ENCODE measurements around the gene EVI2A. TPM values are rescaled to one million over a fixed set of nuclear protein-coding genes. Genes with fewer than 3 reads are reported as not detected.

The EVI2A gene
- total and polyA plus RNA-seq, 2 donors (not counting 1 experiment from before 2014, with no cell fraction given) = 0.77 to 22.8 TPM

- DNase-seq (ENCODE audit: low read depth in 2 of 2) = no peak
- Histone ChIP-seq H3K36me3 (ENCODE audit: control insufficient read depth, insufficient read depth, low read length) (peaks cover 2% of the 10 kb centered on the region), H3K4me1 (ENCODE audit: control insufficient read depth, extremely low read depth, insufficient read depth, low read length) (peaks cover 12% of the 10 kb centered on the region)
Measured at GRCh38 chr17:31272803-31273202, 48.6 kb downstream of the EVI2A start.

GRCh38 chr17:31272236-31272635 lies 49.2 kb downstream of the EVI2A start:
- Histone ChIP-seq H3K36me3 (ENCODE audit: control insufficient read depth, insufficient read depth, low read length) (peaks cover 2% of the 10 kb centered on the region), H3K4me3 (replicated peaks in 1 of 4; ENCODE audit: control extremely low read depth in 1 of 4, insufficient read depth in 1 of 4, low read depth in 3 of 4, low read length in 4 of 4) (peak overlapping the region in 1 of 4 experiments; percentile 57), H3K4me2 (ENCODE audit: extremely low read depth, insufficient read depth, low read length) (no peak overlapping the region), H4K20me1 (ENCODE audit: control insufficient read depth, extremely low read depth, insufficient read depth, low read length) (no peaks in the 10 kb centered on the region), H3K9ac (ENCODE audit: insufficient read depth, low read length) (no peak overlapping the region), H3K27ac (ENCODE audit: insufficient read depth, low read length) (no peak overlapping the region), H3K4me1 (ENCODE audit: control insufficient read depth, extremely low read depth, insufficient read depth, low read length) (peaks cover 12% of the 10 kb centered on the region), H2AFZ (ENCODE audit: low read length) (no peak overlapping the region), H3K79me2 (ENCODE audit: control insufficient read depth, insufficient read depth, low read length) (no peaks in the 10 kb centered on the region), H3K9me3 (ENCODE audit: control insufficient read depth, insufficient read depth, low read depth, low read length) (no peaks in the 10 kb centered on the region), H3K27me3 (ENCODE audit: control insufficient read depth, insufficient read depth, low read length) (no peaks in the 10 kb centered on the region)
- TF ChIP-seq EZH2 (IDR thresholded peaks at IDR 0.05; ENCODE audit: low read length, missing control alignments) (no peak), CTCF (conservative IDR thresholded peaks at IDR 0.05 in 1 of 2, IDR thresholded peaks at IDR 0.05 in 1 of 2; ENCODE audit: low read depth in 1 of 2, low read length in 2 of 2) (no peak)
- no peak for DNase-seq (ENCODE audit: low read depth in 2 of 2)

More at GRCh38 chr17:31272803-31273202, 48.6 kb downstream of the EVI2A start:
- Histone ChIP-seq H3K27me3 (ENCODE audit: control insufficient read depth, insufficient read depth, low read length) (no peaks in the 10 kb centered on the region), H3K9ac (ENCODE audit: insufficient read depth, low read length) (no peak overlapping the region), H3K4me2 (ENCODE audit: extremely low read depth, insufficient read depth, low read length) (no peak overlapping the region), H3K9me3 (ENCODE audit: control insufficient read depth, insufficient read depth, low read depth, low read length) (no peaks in the 10 kb centered on the region), H3K79me2 (ENCODE audit: control insufficient read depth, insufficient read depth, low read length) (no peaks in the 10 kb centered on the region), H4K20me1 (ENCODE audit: control insufficient read depth, extremely low read depth, insufficient read depth, low read length) (no peaks in the 10 kb centered on the region), H3K4me3 (replicated peaks in 1 of 4; ENCODE audit: control extremely low read depth in 1 of 4, insufficient read depth in 1 of 4, low read depth in 3 of 4, low read length in 4 of 4) (peak overlapping the region in 1 of 4 experiments; percentile 57), H3K27ac (ENCODE audit: insufficient read depth, low read length) (no peak overlapping the region), H2AFZ (ENCODE audit: low read length) (no peak overlapping the region)
- TF ChIP-seq CTCF (conservative IDR thresholded peaks at IDR 0.05 in 1 of 2, IDR thresholded peaks at IDR 0.05 in 1 of 2; ENCODE audit: low read depth in 1 of 2, low read length in 2 of 2) (no peak), EZH2 (IDR thresholded peaks at IDR 0.05; ENCODE audit: low read length, missing control alignments) (no peak)

GRCh38 chr17:31269578-31269983 lies 51.8 kb downstream of the EVI2A start:
- H3K4me3 ChIP-seq (replicated peaks in 1 of 4; ENCODE audit: control extremely low read depth in 1 of 4, insufficient read depth in 1 of 4, low read depth in 3 of 4, low read length in 4 of 4) = no peak overlapping the region
- H3K9ac ChIP-seq (ENCODE audit: insufficient read depth, low read length) = no peak overlapping the region
- H3K4me2 ChIP-seq (ENCODE audit: extremely low read depth, insufficient read depth, low read length) = peak overlapping the region; percentile 6
- H4K20me1 ChIP-seq (ENCODE audit: control insufficient read depth, extremely low read depth, insufficient read depth, low read length) = no peaks in the 10 kb centered on the region
- no peaks in the 10 kb centered on the region for H3K79me2 ChIP-seq (ENCODE audit: control insufficient read depth, insufficient read depth, low read length)
- H3K9me3 ChIP-seq (ENCODE audit: control insufficient read depth, insufficient read depth, low read depth, low read length) = no peaks in the 10 kb centered on the region
- H3K36me3 ChIP-seq (ENCODE audit: control insufficient read depth, insufficient read depth, low read length) = peaks cover 2% of the 10 kb centered on the region
- DNase-seq (ENCODE audit: low read depth in 2 of 2) = peak; percentile 98 to 99
- H3K27ac ChIP-seq (ENCODE audit: insufficient read depth, low read length) = peak overlapping the region; percentile 27
- H3K4me1 ChIP-seq (ENCODE audit: control insufficient read depth, extremely low read depth, insufficient read depth, low read length) = peaks cover 12% of the 10 kb centered on the region
- no peak overlapping the region for H2AFZ ChIP-seq (ENCODE audit: low read length)
- H3K27me3 ChIP-seq (ENCODE audit: control insufficient read depth, insufficient read depth, low read length) = no peaks in the 10 kb centered on the region
- TF ChIP-seq CTCF (conservative IDR thresholded peaks at IDR 0.05 in 1 of 2, IDR thresholded peaks at IDR 0.05 in 1 of 2; ENCODE audit: low read depth in 1 of 2, low read length in 2 of 2) (no peak), EZH2 (IDR thresholded peaks at IDR 0.05; ENCODE audit: low read length, missing control alignments) (no peak)

All from fibroblast of lung (primary cell).